ENCODE results near the gene TMEM167A.

TMEM167A gene

GRCh38 chr5:83118471-83118870 lies 41.3 kb upstream of the TMEM167A start:
- in situ Hi-C loops (cut with HindIII; ENCODE audit: low pct_ligation_motif_present, low sequenced_read_pairs), result no loop called here
- no peak for TF ChIP-seq CTCF (IDR thresholded peaks at IDR 0.05; ENCODE audit: low read depth, low read length, missing control alignments)
- H3K36me3 ChIP-seq (replicated peaks), result no peaks in the 10 kb centered on the region
- no peak overlapping the region for H3K27ac ChIP-seq
- no peaks in the 10 kb centered on the region for H3K27me3 ChIP-seq (replicated peaks)
- H3K4me3 ChIP-seq (ENCODE audit: low read depth, low read length), result no peak overlapping the region
- no peak for DNase-seq

GRCh38 chr5:83115816-83116215 lies 38.6 kb upstream of the TMEM167A start:
- TF ChIP-seq CTCF (IDR thresholded peaks at IDR 0.05; ENCODE audit: low read depth, low read length, missing control alignments), result no peak
- no peak for DNase-seq
- in situ Hi-C loops (cut with HindIII; ENCODE audit: low pct_ligation_motif_present, low sequenced_read_pairs), result no loop called here
- H3K27ac ChIP-seq, result no peak overlapping the region
- H3K27me3 ChIP-seq (replicated peaks), result no peaks in the 10 kb centered on the region
- H3K36me3 ChIP-seq (replicated peaks), result no peaks in the 10 kb centered on the region
- no peak overlapping the region for H3K4me3 ChIP-seq (ENCODE audit: low read depth, low read length)

GRCh38 chr5:83109380-83109779 lies 32.2 kb upstream of the TMEM167A start:
- Histone ChIP-seq H3K27ac (no peak overlapping the region), H3K4me3 (ENCODE audit: low read depth, low read length) (no peak overlapping the region), H3K36me3 (replicated peaks) (no peaks in the 10 kb centered on the region), H3K27me3 (replicated peaks) (no peaks in the 10 kb centered on the region)
- no peak for DNase-seq
- no peak for TF ChIP-seq CTCF (IDR thresholded peaks at IDR 0.05; ENCODE audit: low read depth, low read length, missing control alignments)
- in situ Hi-C loops (cut with HindIII; ENCODE audit: low pct_ligation_motif_present, low sequenced_read_pairs), result no loop called here

GRCh38 chr5:83107692-83108420 lies 30.7 kb upstream of the TMEM167A start:
- Histone ChIP-seq H3K27ac (no peak overlapping the region), H3K27me3 (replicated peaks) (no peaks in the 10 kb centered on the region), H3K36me3 (replicated peaks) (no peaks in the 10 kb centered on the region), H3K4me3 (ENCODE audit: low read depth, low read length) (no peak overlapping the region)
- no peak for DNase-seq
- in situ Hi-C loops (cut with HindIII; ENCODE audit: low pct_ligation_motif_present, low sequenced_read_pairs), result no loop called here
- TF ChIP-seq CTCF (IDR thresholded peaks at IDR 0.05; ENCODE audit: low read depth, low read length, missing control alignments), result no peak

- Histone ChIP-seq H3K4me3 (ENCODE audit: low read depth, low read length) (no peak overlapping the region), H3K27me3 (replicated peaks) (no peaks in the 10 kb centered on the region), H3K36me3 (replicated peaks) (no peaks in the 10 kb centered on the region), H3K27ac (peak overlapping the region; percentile 29)
- peak; percentile 16 for DNase-seq
- in situ Hi-C loops (cut with HindIII; ENCODE audit: low pct_ligation_motif_present, low sequenced_read_pairs), result no loop called here
- no peak for TF ChIP-seq CTCF (IDR thresholded peaks at IDR 0.05; ENCODE audit: low read depth, low read length, missing control alignments)
Measured at GRCh38 chr5:83104021-83104420, 26.8 kb upstream of the TMEM167A start.
